Measurements from ENCODE around the gene LONP1. TPM values are rescaled to one million over a fixed set of nuclear protein-coding genes. Genes with fewer than 3 reads are reported as not detected.

LONP1 gene
- total RNA-seq, 2 donors from 2014 or later: 34.8 to 40.4 TPM

- intact Hi-C loops (cut with DNase I): no loop called here
- no peak for DNase-seq (ENCODE audit: low spot score)
Measured at GRCh38 chr19:5666921-5667610, 52.9 kb downstream of the LONP1 start.

DNA sequence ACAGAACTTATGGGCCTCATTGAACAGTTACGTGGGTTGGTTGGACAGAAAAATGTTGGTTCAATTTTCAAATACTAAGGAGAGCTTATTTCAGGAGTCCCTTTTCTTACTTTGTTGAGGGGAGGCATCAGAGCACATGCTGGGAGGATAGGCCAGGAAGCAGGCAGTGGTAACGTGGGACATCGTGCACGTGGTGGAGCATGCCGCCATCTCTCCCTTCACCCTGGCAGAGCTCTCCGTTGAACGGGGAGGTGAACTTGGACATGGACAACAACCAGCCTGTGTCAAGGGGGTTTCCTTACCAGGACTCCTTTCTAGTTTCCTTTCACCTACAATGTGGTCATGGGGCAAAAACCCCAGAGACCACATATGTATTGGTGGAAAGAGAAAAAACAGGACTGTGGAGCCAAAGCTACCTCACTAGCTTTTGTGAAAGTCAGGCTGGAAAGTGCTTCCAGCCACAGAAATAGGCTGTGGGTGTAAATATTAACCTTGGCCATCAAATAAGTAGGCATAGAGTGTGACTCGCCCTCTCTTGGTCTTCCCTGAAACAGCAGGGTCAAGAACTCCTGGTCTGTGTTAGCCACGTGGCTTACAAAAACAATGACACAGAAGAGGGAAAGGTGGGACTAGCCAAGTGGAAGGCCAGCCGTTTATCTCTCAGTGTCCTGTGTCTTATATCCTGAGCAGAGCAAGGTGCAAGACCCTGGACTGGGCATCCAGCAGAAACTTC is 54.0 kb downstream of the LONP1 start:
- no peak for DNase-seq (ENCODE audit: low spot score)
- intact Hi-C loops (cut with DNase I): no loop called here

GRCh38 chr19:5664515-5664914 is 55.4 kb downstream of the LONP1 start:
- no peak for DNase-seq (ENCODE audit: low spot score)
- intact Hi-C loops (cut with DNase I): no loop called here

DNA sequence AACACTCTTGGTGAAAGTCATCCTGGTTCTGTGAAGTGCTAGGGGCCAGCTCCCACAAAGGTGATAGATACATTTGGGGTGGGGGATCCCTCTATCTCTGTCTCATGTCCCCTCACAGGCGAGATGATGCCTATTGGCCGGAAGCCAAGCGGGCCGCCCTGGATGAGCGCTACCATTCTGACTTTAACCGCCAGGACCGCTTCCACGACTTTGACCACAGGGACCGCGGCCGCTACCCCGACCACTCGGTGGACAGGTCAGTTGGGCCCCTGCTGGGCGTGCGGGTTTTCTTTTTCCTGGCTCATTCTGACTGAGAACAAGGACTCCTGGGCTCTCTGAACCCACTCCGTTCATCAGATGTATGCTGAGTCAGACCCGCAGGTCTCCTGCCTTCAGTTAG is 56.0 kb downstream of the LONP1 start:
- no peak for DNase-seq (ENCODE audit: low spot score)
- intact Hi-C loops (cut with DNase I): no loop called here

GRCh38 chr19:5661483-5661882 is 58.5 kb downstream of the LONP1 start:
- intact Hi-C loops (cut with DNase I): no loop called here
- no peak for DNase-seq (ENCODE audit: low spot score)

DNA sequence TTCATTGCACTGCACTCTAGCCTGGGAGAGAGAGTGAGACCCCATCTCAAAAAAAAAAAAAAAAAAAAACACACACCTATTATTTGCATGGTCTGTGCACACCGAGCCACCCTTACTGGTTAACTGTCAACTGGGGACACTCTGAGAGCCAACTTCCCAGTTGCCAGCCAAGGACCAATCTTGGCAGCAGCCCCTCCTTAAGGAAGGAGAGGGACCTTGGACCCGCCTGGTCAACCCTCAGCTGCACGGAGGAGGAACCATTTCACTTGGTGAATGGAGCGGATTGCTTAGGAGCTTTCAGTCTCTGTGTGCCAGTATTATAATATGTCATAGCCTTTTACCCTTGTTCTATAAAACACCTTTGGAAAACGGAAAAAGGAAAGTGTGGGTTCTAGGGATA is 64.5 kb downstream of the LONP1 start:
- DNase-seq (ENCODE audit: low spot score): peak; percentile 17
- intact Hi-C loops (cut with DNase I): no loop called here

DNA sequence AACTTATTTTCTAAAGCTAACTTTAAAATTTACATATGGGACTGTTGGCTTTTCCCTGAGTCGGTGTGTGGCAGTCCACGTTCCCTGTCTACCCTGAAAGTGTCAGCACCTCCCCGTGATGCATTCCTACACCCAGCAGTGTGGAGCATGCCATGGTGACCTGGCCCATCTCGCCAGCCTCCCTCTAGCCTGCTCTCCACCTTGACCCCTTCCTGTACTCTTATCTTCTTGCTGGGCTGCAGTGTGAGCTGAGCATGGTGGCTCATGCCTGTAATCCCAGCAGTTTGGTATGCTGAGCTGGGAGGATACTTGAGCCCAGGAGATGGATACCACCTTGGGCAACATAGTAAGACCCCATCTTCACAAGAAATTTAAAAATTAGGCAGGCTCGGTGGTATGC is 65.0 kb downstream of the LONP1 start:
- DNase-seq (ENCODE audit: low spot score): peak; percentile 58
- intact Hi-C loops (cut with DNase I): no loop called here

DNA sequence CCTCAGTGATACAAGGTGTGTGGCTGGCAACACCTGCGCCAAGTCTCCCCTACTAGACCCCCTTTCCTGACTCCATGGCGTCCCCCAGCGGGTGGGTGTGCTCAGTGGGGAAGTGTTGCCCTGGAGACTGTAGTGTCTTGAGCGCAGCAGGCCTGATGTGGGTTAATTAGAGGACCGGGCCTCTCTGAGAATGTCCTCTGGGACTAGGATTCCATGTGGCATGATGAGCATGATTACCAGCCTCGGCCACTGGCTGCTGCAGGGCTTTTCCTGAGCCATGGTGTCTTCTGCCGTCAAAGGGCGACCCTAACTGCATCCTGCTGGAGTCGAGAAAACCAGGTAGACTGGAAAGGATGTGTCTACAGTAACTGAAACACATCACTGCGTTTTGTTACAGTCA is 67.7 kb downstream of the LONP1 start:
- intact Hi-C loops (cut with DNase I): no loop called here
- DNase-seq (ENCODE audit: low spot score): peak; percentile 73

GRCh38 chr19:5651361-5651760 is 68.6 kb downstream of the LONP1 start:
- DNase-seq (ENCODE audit: low spot score): peak; percentile 45

GRCh38 chr19:5648464-5648863 is 71.5 kb downstream of the LONP1 start:
- intact Hi-C loops (cut with DNase I): no loop called here
- DNase-seq (ENCODE audit: low spot score): no peak

More at GRCh38 chr19:5651361-5651760, 68.6 kb downstream of the LONP1 start:
- intact Hi-C loops (cut with DNase I): no loop called here

GRCh38 chr19:5646703-5647102 is 73.2 kb downstream of the LONP1 start:
- intact Hi-C loops (cut with DNase I): no loop called here
- peak; percentile 7 for DNase-seq (ENCODE audit: low spot score)

- intact Hi-C loops (cut with DNase I): no loop called here
- peak; percentile 34 for DNase-seq (ENCODE audit: low spot score)
Measured at GRCh38 chr19:5645409-5645808, 74.5 kb downstream of the LONP1 start.

DNA sequence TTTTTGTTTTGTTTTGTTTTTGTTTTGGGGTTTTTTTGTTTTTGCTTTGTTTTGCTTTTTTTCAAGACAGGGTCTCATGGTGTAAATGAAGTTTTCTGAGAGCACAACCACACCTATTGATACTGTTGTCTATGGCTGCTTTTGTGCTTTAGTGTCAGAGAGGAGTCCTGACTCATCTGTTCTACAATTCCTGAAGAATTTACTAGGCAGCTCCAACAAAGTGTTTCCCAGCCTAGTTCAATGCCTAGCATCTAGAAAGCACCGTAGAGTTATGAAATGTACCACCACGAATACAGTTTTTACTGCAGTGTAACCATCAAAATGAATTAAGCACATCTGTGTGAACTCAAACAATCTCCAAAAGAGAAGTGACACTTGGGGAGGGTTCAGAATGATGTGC is 75.9 kb downstream of the LONP1 start:
- intact Hi-C loops (cut with DNase I): no loop called here
- DNase-seq (ENCODE audit: low spot score): no peak

DNA sequence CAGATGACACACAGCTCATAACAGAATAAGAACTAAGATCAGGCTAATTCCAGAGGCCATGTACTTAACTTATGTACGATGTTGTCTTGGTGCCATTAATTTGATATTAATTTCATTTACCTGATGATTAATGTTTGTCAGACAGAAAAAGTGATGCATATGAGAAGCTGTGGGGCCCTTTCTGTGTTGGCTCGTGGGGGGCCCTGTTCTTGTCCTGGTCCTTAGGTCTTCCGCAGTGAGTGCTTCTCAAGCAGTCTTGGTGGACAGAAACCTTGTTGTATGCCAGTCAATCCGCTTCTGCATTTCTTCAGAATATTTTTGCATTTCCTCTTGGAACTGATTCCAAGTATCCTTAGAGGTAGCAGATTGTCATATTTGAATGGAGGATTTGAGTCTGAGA is 76.9 kb downstream of the LONP1 start:
- no peak for DNase-seq (ENCODE audit: low spot score)
- intact Hi-C loops (cut with DNase I): no loop called here

GRCh38 chr19:5642204-5642603 is 77.7 kb downstream of the LONP1 start:
- intact Hi-C loops (cut with DNase I): no loop called here
- DNase-seq (ENCODE audit: low spot score): peak; percentile 7

Other genes starting within 250 kb of the LONP1 start
- under 1 TPM; 0.42 to 0.43 TPM for gene TINCR, start 152.2 kb downstream of the LONP1 start, total RNA-seq
- 10 to 100 TPM; 50.9 to 57.3 TPM for gene SAFB2, start 97.4 kb downstream of the LONP1 start, total RNA-seq
- gene SAFB, start 97.1 kb downstream of the LONP1 start, total RNA-seq: 10 to 100 TPM; 49.4 to 50.5 TPM
- gene MICOS13, start 39.6 kb downstream of the LONP1 start, total RNA-seq: 10 to 100 TPM; 54.1 to 54.4 TPM
- 1 to 10 TPM; 3.8 to 4.0 TPM for gene HSD11B1L, start 39.1 kb downstream of the LONP1 start, total RNA-seq
- 100 to 1,000 TPM; 525 to 575 TPM for gene RPL36, start 29.9 kb downstream of the LONP1 start, total RNA-seq
- gene CATSPERD, start 491 bp upstream of the LONP1 start, total RNA-seq: not detected
- gene PRR22, start 64.6 kb upstream of the LONP1 start, total RNA-seq: 1 to 10 TPM in 1 of 2 donors, under 1 TPM in 1; 1.00 to 2.2 TPM
- gene DUS3L, start 71.0 kb upstream of the LONP1 start, total RNA-seq: 10 to 100 TPM; 19.1 to 27.6 TPM
- gene NRTN, start 84.9 kb upstream of the LONP1 start, total RNA-seq: under 1 TPM in 1 of 2 donors, not detected in 1; 0.52 TPM
- not detected for gene FUT6, start 119.6 kb upstream of the LONP1 start, total RNA-seq
- not detected for gene FUT3, start 131.3 kb upstream of the LONP1 start, total RNA-seq
- not detected for gene FUT5, start 150.4 kb upstream of the LONP1 start, total RNA-seq
- 100 to 1,000 TPM; 161 to 193 TPM for gene NDUFA11, start 183.6 kb upstream of the LONP1 start, total RNA-seq
- 1 to 10 TPM; 2.4 to 5.0 TPM for gene VMAC, start 184.7 kb upstream of the LONP1 start, total RNA-seq
- gene CAPS, start 194.1 kb upstream of the LONP1 start, total RNA-seq: 1 to 10 TPM; 3.8 to 8.5 TPM

All from posterior vena cava (tissue), 2 donors.